KBM-7 (cell line): ENCODE results near the gene IGFL1.
A peak's percentile ranks its signal among the peaks of the same experiment; 100 is the strongest.
"Not testable (repeated sequence)": the region's sequence is repeated elsewhere in the genome, so short reads cannot be mapped to it uniquely, and the experiment has no call there.

Source experiments
- DNase-seq: peaks from one replicate; pipeline ENCODE4 v3.0.0-alpha.2; 2015
- in situ Hi-C: fragments of 300-500 bp; cut with MboI; formaldehyde crosslinking; loops from 2 replicates; pipeline ENCODE4 v1.14.3; 2020; ENCODE audit warnings: low sequenced_read_pairs, low pct_unique_long_range_greater_than_20kb, mixed read lengths

Gene IGFL1

DNA sequence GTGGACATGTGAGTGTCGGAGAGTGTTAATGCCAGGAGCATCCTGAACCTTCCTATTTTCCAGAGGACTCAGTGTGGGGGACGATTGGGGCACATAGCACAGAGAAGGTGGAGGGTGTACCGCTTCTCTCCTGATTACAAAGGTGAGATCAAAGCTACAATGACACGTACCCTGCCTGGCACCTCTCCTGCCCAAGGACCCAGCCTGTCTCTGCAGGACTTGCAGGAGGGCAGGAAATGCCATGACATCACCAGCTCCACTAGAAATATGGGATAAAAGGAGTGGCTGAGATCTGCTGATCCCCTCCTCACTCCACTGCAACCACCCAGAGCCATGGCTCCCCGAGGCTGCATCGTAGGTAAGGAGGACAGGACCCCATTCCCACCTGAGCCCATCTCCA is at the start of gene IGFL1:
TSS of gene IGFL1 (plus strand) at position 301 of the 400 bp plus-strand sequence. CDS start at position 334, 33 bp downstream.
- in situ Hi-C loops: no loop called here

DNA sequence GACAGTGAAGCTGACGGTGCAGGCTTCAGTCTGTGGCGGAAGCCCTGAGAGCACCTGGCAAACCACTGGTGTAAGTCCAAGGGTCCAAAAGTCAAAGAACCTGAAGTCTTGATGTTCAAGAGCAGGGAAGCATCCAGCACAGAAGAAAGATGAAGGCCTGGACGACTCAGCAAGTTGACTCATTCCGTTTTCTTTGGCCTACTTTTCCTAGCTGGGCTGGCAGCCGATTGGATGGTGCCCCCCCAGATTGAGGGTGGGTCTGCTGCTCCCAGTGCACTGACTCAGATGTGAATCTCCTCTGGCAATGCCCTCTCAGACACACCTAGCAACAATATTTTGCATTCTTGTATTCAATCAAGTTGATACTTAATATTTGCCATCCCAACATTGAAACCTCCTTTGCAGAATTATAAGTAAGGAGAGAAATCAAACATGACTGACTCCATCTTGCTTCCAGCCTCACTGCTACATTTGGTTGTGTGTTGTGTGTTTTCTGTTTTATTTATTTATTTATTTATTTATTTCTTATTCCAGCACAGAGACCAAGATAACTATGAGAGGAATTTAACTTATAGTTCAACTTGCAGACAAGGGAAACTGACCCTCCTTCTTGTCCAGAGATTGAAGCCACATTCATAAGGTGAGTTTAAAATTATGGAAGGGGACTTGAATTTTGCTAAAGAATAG is 48.7 kb upstream of the IGFL1 start:
- in situ Hi-C loops: no loop called here
- DNase-seq: no peak

More for the DNA sequence above, at the start of gene IGFL1:
- DNase-seq: no peak

DNA sequence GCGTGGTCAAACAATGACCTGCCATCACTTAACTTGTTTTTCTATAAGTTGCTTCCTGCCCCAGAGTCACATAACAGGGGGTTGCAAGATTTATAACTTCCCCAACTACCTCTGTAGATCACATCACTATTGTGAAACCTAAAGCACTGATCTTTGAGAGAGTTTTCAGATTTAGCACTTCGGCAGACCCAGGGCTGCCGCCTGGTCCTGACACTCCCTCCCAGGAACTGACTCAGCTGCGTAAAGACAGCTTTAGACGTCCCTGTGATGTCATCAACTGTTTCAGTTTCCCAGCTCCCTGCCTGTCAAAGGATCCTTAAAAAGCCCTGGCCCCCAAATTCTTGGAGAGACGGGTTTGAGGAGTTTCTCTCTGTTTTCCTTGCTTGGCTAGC is 48.2 kb upstream of the IGFL1 start:
- no peak for DNase-seq
- in situ Hi-C loops: no loop called here

DNA sequence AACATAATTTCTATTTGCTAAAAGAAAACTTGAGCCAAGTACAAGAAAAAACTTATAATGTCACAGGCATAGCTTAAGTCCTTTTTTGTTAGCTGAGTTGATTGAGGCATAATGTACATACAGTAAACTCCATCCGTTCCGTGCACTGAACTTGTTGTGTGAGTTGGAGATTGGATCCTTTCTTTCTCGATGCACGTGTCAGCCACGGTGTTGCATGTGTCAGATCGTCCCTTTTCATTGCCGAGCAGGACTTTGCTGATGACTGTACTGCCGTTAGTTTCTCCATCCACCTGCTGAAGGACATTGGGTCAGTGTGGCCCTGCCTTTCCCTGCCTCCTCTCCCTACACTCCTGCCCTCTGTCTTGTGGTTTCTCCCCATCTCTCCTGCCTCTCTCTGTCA is 47.1 kb upstream of the IGFL1 start:
- DNase-seq: no peak
- in situ Hi-C loops: no loop called here

DNA sequence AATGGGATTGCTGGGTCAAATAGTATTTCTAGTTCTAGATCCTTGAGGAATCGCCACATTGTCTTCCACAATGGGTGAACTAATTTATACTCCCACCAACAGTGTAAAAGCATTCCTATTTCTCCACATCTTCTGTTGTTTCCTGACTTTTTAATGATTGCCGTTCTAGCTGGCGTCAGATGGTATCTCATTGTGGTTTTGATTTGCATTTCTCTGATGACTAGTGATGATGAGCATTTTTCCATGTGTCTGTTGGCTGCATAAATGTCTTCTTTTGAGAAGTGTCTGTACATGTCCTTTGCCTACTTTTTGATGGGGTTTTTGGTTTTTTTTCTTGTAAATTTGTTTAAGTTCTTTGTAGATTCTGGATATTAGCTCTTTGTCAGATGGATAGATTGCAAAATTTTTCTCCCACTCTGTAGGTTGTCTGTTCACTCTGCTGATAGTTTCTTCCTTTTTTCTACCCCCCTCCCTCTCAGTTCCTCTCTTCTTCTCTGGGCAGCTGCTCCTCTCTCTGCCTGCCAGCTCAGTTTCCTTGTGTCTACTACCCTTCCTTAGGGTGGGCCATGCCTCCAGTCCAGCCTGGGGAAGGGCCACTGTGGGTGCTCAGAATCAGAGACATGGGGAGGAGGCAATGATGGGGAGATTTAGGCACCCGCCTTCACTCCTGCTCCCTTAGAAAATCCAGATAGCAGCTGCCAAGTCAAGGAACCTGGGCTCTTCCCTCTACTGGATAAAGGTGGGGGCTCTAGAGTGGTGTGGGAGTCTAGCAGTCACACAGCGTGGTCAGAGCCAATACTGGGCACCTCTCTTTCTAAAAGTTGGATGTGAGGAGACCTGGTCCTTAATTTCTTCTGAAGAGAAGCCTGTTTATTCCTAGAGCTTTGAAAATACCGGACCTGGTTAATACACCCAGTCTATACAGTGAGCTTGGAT is 44.5 kb upstream of the IGFL1 start:
- DNase-seq, in situ Hi-C loops: not testable (repeated sequence)

DNA sequence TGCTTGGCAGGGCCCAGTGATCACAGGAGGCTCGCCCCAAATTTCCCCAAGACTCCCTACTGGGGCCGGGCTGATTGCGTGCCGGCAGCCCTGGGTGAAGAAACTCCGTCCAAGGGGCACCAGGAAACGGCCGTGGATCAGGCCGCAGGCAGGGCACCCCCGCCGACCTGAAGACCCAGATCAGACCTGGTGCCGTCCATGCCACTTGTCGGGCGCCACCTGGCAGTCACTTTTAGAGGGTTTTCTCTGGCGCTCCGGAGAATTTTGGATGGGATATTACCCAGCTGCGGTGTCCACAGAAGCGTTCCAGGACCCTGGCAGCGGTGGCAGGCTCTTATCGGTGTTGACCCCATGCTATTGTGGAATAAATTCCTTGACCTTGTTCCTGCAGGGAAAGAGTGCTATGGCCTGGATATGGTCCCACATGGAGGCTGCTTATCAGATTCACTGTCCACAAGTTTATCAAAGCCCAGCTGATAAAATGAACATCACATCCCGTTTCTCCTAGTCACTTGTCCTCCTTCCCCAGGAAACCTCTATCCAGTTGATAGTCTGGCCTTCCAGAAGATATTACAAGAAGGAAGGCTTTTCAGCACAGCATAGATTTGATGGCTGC is 43.3 kb upstream of the IGFL1 start:
- in situ Hi-C loops: no loop called here
- DNase-seq: no peak

DNA sequence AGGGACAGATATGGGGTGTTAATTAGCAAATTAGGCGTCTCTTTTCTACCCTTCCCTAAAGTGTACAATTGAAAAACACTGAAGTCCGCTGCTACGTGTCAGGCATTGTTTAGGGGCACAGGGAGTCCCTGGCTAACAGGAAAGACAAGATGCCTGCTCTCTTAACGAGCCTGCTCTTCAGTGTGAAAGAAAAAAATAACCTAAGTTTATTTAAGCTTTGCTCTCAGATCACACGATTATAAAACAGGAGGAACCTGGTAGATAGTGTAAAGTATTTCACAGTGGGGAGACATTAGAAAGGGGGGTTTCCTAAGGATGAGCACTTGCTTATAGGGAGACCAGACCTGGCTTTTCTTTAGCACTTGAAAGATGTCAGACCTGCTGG is 42.8 kb upstream of the IGFL1 start:
- no peak for DNase-seq
- in situ Hi-C loops: no loop called here

DNA sequence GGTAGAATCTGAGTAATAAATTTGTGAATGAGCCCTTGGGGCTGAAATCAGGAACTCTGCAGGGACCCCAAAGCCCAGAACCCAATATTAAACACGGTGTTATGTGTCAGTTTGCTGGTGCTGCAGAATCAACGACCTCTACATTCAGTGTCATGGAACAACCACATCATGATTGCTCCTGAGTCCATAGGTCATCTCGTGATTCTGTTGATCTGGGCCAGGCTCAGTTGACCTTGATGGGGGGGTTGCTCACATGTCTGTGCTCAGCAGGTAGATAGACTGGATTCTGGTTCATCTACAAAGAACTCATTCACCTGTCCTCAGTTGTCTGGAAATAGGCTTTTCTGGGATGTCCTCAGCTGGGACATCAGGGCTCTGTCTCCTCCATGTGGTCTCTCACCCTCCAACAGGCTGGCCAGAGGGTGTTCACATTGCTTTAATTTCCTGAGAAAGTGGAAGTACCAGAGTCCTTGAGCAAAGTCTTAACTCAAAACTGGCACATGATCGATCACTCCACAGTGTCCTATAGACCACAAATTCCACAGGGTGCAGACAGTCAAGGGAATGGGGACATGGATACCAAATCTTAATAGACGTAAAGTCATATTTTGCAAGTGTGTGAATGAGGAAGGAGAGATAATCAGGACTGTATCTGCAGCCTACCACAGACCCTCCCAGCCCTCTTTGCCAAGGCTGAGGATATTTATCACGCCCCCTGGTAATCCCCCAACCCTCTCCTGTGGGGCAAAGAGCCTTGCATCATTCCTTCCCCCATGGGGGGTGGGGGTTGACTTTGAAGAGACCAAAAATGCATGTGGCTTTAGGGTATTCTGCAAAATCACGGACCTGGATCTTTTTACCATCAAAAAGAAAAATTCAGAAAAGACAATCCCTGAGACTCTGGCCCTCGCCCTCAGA is 39.3 kb upstream of the IGFL1 start:
- in situ Hi-C loops: no loop called here
- no peak for DNase-seq

DNA sequence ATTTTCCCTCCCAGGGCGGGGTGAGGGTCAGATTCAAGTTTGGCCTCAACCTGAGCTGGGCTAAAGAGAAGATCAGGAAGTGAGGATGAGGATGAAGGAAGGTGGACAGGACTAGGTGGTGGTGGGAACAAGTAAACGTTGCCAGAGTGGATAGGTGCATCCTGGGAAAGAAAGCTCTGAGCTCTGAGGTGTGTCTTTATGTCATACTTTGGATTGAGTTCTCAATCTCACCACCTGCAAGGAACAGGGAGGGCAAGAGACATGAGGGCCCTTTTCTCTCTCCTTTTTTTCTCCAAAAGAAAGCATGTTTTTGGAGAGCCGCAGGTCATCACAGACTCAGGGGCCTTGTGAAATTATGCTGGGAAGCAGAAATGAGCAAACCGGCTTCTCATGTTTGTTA is 38.2 kb upstream of the IGFL1 start:
- no peak for DNase-seq
- in situ Hi-C loops: no loop called here

DNA sequence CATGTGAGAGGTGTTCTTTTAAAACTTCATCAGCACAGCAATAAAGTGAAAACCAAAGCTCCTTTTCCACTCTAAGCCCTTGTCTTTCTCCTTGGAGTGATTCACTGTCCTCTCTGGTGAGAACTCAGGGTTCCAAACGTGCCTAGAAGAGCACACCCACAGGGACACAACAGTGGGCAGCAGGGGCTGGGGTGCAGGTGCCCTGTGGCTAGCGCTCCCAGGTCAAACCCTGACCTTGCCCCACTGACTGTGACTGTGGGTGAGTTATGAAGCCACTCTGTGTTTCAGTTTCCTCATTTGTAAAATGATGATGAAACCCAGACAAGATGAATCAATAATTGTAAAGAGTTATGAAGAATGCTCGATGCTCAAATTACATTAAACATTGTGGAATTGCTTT is 37.6 kb upstream of the IGFL1 start:
- no peak for DNase-seq
- in situ Hi-C loops: no loop called here

DNA sequence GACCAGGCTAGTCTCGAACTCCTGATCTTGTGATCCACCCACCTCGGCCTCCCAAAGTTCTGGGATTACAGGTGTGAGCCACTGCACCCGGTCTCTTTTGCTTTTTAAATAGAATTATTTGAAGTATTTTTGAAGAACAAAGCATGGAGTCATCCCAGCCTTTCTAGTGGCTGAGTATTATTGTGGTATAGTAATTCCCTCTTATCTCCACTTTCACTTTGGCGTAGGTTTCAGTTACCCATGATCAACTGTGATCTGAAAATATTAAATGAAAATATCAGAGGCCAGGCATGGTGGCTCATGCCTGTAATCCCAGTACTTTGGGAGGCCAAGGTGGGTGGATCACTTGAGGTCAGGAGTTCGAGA is 36.9 kb upstream of the IGFL1 start:
- in situ Hi-C loops: not testable (repeated sequence)

DNA sequence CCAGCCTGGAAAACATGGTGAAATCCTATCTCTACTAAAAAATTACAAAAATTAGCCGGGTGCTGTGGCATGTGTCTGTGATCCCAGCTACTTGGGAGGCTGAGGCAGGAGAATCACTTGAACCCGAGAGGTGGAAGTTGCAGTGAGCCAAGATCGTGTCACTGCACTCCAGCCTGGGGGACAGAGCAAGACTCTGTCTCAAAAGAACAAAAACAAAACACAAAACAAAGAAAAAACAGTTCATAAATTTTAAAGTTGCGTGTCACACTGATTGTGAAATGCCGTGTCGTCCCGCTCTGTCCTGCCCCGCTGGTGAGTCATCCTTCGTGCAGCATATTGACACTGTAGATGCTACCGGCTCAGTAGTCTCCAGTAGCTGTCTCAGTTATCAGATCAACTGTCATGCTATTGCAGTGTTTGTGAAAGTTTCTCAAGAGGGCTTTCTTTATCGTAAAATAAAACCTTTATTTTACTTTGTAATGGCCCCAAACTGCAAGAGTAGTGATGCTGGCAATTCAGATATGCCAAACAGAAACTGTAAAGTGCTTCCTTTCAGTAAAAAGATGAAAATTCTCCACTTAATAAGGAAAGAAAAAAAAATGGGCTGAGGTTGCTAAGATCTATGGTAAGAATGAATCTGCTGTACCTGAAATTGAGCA is 36.4 kb upstream of the IGFL1 start:
- DNase-seq: peak; percentile 39
- in situ Hi-C loops: no loop called here

More for the DNA sequence above, 36.9 kb upstream of the IGFL1 start:
- not testable (repeated sequence) for DNase-seq

DNA sequence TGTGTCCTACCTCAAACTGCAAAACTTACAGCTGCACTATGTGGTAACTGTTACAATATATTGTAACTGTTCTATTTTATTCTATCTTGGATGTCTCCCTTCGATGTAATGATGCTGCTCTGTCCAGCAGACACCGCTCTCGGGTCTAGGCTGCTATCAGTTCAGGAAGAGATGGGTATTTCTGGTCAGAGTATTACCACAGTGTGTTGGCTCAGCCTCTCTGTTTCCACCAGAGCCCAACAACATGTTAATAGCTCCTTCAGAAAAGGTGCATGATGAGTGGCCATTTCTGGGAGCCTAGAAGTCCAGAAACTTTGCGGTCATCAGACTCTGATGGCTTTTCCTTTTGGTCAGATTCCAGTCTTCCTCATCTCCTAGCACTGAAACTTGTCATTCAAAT is 35.9 kb upstream of the IGFL1 start:
- in situ Hi-C loops: no loop called here
- no peak for DNase-seq

DNA sequence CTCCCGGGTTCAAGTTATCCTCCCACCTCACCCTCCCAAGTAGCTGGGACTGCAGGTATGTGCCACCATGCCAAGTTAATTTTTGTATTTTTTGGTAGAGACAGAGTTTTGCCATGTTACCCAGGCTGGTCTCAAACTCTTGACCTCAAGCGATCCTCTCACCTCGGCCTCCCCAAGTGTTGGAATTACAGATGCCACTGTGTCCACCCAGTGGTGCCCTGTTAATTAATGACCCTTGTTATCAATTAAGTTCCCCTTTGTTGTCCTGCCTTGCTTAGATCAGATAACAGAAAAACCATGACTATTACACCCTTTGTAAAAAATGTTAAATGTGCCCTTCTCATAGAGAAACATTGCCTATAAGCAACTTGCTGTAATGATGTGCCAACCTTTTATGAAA is 34.4 kb upstream of the IGFL1 start:
- in situ Hi-C loops: no loop called here
- DNase-seq: no peak

DNA sequence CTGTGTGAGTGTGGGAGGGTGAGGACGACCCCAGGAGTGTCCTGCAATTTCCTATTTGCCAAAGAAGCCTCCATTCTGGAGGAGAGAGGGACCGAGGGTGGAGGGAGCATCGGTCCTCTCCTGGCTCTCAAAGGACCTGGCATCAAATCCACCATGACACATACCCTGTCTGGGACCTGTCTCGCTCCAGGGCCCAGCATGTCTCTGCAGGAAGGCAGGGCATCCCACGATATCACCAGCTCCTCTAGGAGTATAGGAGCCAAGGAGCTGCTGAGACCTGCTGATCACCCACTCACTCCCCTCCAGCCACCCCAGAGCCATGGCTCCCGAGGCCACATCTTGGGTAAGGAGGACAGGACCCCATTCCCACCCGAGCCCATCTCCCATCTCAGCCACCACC is 33.6 kb upstream of the IGFL1 start:
- in situ Hi-C loops: not testable (repeated sequence)

DNA sequence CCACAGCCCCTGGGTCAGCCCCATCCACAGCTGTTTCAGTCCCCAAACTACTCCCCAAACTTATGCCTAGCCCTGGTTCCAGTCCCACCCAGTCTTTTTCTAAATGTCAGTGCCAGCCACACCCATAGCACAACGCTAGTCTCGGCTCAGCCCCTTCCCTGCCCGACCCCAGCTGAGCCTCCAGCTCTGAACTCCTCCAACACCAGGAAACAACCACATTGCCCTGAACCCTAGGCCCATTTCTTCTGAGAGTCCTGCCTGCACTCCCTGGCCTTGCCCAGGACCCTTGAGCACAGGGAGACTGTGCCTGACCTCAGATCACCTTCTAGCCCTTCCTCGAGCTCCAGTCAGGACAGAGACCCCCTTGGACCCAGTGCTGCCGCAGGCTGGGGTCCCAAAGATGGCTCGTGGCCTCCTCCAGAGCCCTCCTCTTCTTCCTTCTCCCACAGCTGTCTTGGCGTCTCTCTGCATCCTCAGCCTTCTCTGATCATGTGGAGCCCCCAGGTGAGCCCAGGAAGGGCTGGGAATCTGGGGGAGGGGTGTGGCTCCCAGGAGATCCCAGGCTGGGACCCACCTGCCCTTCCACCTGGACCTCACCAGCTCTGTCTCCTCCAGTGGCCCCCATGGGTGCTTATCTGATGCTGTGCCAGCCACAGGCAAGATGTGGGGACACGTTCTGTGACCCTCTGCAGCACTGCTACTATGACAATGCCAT is 33.0 kb upstream of the IGFL1 start:
- DNase-seq: no peak
- in situ Hi-C loops: no loop called here

More for the DNA sequence above, 33.6 kb upstream of the IGFL1 start:
- not testable (repeated sequence) for DNase-seq

DNA sequence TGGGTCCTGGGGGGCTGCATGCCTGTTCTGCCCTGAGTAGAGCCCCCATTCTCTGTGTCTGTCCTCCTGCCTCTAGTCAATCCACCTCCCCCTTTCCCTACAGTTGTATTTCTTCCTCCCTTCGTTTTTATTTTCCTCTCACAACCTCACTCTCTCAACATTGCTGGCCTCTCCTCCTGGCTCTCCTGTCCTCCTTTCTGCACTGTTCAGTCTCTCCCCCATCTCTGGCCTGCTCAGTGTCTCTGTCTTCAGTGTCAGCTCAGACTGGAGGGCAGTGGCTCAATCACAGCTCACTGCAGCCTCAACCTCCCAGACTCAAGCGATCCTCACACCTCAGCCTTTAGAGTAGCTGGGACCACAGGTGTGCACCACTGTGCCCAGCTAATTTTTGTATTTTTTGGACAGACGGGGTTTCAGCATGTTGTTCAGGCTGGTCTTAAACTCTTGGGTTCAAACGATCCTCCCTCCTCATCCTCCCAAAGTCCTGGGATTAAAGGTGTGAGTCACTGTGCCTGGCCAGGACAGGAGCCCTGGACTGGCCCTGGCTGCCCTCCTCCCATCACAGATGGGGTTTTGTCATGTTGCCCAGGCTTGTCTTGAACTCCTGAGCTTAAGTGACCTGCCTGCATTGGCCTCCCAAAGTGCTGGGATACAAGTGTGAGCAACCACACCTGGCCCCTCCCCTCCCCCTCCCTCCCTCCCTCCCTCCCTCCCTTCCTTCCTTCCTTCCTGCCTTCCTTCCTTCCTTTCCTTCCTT is 32.0 kb upstream of the IGFL1 start:
- in situ Hi-C loops: no loop called here
- no peak for DNase-seq
